ENCODE data around the gene WNT16. TPM values are rescaled to one million over a fixed set of nuclear protein-coding genes. Genes with fewer than 3 reads are reported as not detected.

Gene WNT16
- total and polyA plus RNA-seq, 4 experiments from 2014 or later, result not detected

DNA sequence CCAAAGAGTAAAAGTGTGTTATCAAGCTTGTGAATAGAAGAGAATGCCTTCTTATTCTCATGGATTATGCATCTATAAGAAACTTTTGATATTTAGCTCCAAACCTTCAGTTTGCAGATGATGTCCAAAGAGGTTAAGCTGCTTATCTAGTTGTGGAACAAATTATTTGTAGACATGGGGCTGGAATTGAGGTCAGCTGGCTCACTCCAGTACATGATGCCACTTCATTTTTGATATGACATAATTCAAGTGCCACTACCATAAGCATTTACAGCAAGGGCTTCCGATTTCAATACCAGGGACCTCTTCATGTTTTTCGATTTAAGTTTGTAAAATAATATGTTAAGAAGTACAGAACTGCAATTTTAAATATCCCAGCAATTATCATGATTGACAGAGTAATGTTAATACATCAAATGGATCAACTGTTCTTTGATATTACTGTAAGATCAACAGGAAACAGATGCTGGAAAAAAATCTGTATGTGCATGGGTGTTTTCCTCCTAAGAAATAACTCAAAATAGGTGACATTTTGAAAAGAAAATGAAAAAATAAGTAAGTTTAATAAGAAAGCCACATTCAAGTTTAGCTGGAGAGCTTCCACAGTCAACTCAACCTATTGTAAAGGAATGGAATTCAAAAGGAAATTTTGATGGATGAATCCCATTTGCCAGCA lies 54.6 kb downstream of the WNT16 start:
- Histone ChIP-seq H3K4me1 (ENCODE audit: insufficient read depth, low read length) (peaks cover 38% of the 10 kb centered on the region), H3K27ac (ENCODE audit: low read depth, low read length) (no peak overlapping the region), H3K4me3 (ENCODE audit: low read length in 2 of 2) (no peak overlapping the region), H3K36me3 (ENCODE audit: insufficient read depth, low read length) (no peaks in the 10 kb centered on the region), H3K27me3 (ENCODE audit: insufficient read depth, low read length) (no peaks in the 10 kb centered on the region), H3K9me3 (ENCODE audit: control insufficient read depth in 1 of 2, low read length in 2 of 2) (no peaks in the 10 kb centered on the region)
- Mint-ChIP-seq H3K9me3 (no peaks in the 10 kb centered on the region), H3K27me3 (no peaks in the 10 kb centered on the region), H3K27ac (peak overlapping the region in 2 of 7 donors; percentile 22 to 25), H3K36me3 (peaks cover 6 to 16% of the 10 kb centered on the region in 2 donors), H3K4me1 (peaks cover 29 to 46% (median 44%) of the 10 kb centered on the region in 4 donors), H3K4me3 (peak overlapping the region in 2 of 8 donors; percentile 8 to 14)
- POLR2A ChIA-PET (ENCODE audit: partially characterized antibody), result interaction anchor here (1.6 kb wide), 1 partner anchor 148 kb away, joined by 3 read pairs; no protein-coding TSS in a partner anchor
- intact Hi-C loops (cut with micrococcal nuclease), result no loop called here
- CTCF ChIA-PET (ENCODE audit: partially characterized antibody), result interaction anchor here (0.7 to 6.8 kb wide), 4 partner anchors 11 to 55 kb away, joined by 3 to 78 read pairs (median 18); partner anchors contain the start of gene FAM3C
- DNase-seq, result no peak

DNA sequence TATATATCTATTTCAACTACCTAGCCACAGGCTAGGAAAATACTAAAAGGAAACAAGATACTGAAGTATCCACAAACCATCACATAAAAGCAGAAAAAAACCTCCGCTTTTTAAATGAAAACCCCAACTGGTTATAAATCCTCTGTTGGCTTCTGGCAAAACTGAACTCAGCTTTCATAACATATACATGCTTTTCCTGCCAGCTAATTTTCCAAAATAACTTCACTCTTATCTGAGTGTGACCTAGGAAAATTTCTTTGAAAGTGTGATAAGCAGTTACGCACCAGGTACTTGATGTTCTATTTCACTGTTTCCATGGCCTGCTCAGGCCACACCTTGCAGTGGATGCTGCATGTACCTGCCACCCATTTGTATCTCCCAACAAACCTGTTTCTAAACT lies 55.5 kb downstream of the WNT16 start:
- Histone ChIP-seq H3K4me1 (ENCODE audit: insufficient read depth, low read length) (peaks cover 38% of the 10 kb centered on the region), H3K27me3 (ENCODE audit: insufficient read depth, low read length) (no peaks in the 10 kb centered on the region), H3K36me3 (ENCODE audit: insufficient read depth, low read length) (no peaks in the 10 kb centered on the region), H3K27ac (ENCODE audit: low read depth, low read length) (no peak overlapping the region), H3K4me3 (ENCODE audit: low read length in 2 of 2) (no peak overlapping the region), H3K9me3 (ENCODE audit: control insufficient read depth in 1 of 2, low read length in 2 of 2) (no peaks in the 10 kb centered on the region)
- peaks cover 35 to 54% (median 50%) of the 10 kb centered on the region in 4 donors for H3K4me1 Mint-ChIP-seq
- DNase-seq, result no peak
- no peaks in the 10 kb centered on the region for H3K9me3 Mint-ChIP-seq
- CTCF ChIA-PET (ENCODE audit: partially characterized antibody), result interaction anchor here (0.7 to 6.8 kb wide), 2 partner anchors 12 to 54 kb away, joined by 3 to 78 read pairs; partner anchors contain the start of gene FAM3C
- H3K27me3 Mint-ChIP-seq, result no peaks in the 10 kb centered on the region
- H3K4me3 Mint-ChIP-seq, result peak overlapping the region in 4 of 8 donors; percentile 13 to 56 (median 20)
- intact Hi-C loops (cut with micrococcal nuclease), result no loop called here
- peak overlapping the region in 1 of 7 donors; percentile 25 for H3K27ac Mint-ChIP-seq
- POLR2A ChIA-PET (ENCODE audit: partially characterized antibody), result interaction anchor here (1.6 kb wide), 1 partner anchor 147 kb away, joined by 3 read pairs; no protein-coding TSS in a partner anchor
- H3K36me3 Mint-ChIP-seq, result peaks cover 6 to 15% of the 10 kb centered on the region in 2 donors

DNA sequence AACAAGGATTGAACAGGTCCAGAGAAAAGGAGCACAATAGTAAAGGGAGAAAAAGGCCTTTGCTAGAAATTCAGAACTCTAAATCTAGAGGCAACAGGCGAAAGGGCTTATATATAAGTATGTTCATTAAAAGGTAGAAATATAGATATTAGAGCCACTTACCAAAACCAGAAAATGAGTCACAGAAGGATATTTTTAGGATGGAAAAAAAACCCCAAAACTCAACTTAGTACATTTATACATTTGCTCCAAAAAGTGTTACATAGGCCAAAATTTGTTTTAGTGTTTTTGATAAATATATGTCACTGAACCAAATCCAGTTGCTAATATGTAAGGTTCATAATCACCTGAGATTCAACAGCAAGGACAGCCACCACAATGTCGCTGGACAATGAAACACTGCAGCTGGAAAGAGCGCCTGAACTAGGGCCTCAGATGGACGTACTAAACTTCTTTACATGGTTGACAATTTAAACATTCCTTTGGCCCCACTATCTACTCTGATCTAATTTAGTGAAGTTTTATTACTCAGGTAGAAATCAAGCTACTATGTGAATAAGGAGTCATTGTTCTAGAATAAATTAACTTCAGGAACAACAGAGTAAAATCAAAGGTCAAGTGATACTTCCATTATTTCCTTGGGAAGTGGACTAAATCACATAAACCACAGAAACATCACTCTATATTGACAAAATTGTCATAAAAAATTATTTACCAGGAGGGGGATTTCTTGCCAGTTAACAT lies 56.4 kb downstream of the WNT16 start:
- peaks cover 6 to 7% of the 10 kb centered on the region in 2 donors for H3K36me3 Mint-ChIP-seq
- no peak overlapping the region for H3K4me3 Mint-ChIP-seq
- POLR2A ChIA-PET (ENCODE audit: partially characterized antibody), result no interaction called here
- no peak for DNase-seq
- CTCF ChIA-PET (ENCODE audit: partially characterized antibody), result interaction anchor here (4.8 to 6.8 kb wide), 2 partner anchors 11 to 18 kb away, joined by 23 to 78 read pairs; partner anchors contain the start of gene FAM3C
- no peaks in the 10 kb centered on the region for H3K9me3 ChIP-seq (ENCODE audit: control insufficient read depth in 1 of 2, low read length in 2 of 2)
- no peaks in the 10 kb centered on the region for H3K9me3 Mint-ChIP-seq
- peaks cover 45 to 63% (median 60%) of the 10 kb centered on the region in 4 donors for H3K4me1 Mint-ChIP-seq
- no peaks in the 10 kb centered on the region for H3K36me3 ChIP-seq (ENCODE audit: insufficient read depth, low read length)
- peaks cover 47% of the 10 kb centered on the region for H3K4me1 ChIP-seq (ENCODE audit: insufficient read depth, low read length)
- peak overlapping the region in 2 of 7 donors; percentile 33 to 53 for H3K27ac Mint-ChIP-seq
- intact Hi-C loops (cut with micrococcal nuclease), result no loop called here
- H3K27me3 ChIP-seq (ENCODE audit: insufficient read depth, low read length), result no peaks in the 10 kb centered on the region
- H3K27me3 Mint-ChIP-seq, result no peaks in the 10 kb centered on the region
- no peak overlapping the region for H3K27ac ChIP-seq (ENCODE audit: low read depth, low read length)
- H3K4me3 ChIP-seq (ENCODE audit: low read length in 2 of 2), result no peak overlapping the region

DNA sequence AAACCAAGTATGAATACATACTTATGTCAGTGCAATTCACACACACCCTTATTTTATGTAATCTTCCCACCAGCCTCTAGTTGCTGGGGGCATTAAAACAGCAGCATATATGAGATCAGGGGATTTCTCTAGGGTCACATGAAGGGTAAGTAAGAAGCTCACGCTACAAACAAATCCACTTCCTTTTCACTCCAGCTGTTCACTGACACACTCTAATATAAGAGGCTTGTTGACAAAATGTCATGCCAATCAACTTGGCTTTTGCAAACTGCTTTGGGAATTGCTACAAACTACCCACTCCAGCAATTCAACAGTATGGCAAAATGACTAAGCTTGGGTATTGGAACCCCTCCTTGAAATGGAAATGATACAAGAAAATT lies 57.0 kb downstream of the WNT16 start:
- H3K9me3 Mint-ChIP-seq, result no peaks in the 10 kb centered on the region
- Histone ChIP-seq H3K9me3 (ENCODE audit: control insufficient read depth in 1 of 2, low read length in 2 of 2) (no peaks in the 10 kb centered on the region), H3K27me3 (ENCODE audit: insufficient read depth, low read length) (no peaks in the 10 kb centered on the region), H3K27ac (ENCODE audit: low read depth, low read length) (no peak overlapping the region), H3K36me3 (ENCODE audit: insufficient read depth, low read length) (no peaks in the 10 kb centered on the region), H3K4me1 (ENCODE audit: insufficient read depth, low read length) (peaks cover 50% of the 10 kb centered on the region), H3K4me3 (ENCODE audit: low read length in 2 of 2) (no peak overlapping the region)
- intact Hi-C loops (cut with micrococcal nuclease), result no loop called here
- peak; percentile 7 to 47 (median 18) for DNase-seq
- peak overlapping the region in 2 of 8 donors; percentile 21 to 43 for H3K4me3 Mint-ChIP-seq
- H3K4me1 Mint-ChIP-seq, result peaks cover 50 to 67% (median 64%) of the 10 kb centered on the region in 4 donors
- peaks cover 4 to 6% of the 10 kb centered on the region in 2 donors for H3K36me3 Mint-ChIP-seq
- no peaks in the 10 kb centered on the region for H3K27me3 Mint-ChIP-seq
- peak overlapping the region in 3 of 7 donors; percentile 4 to 53 (median 33) for H3K27ac Mint-ChIP-seq
- CTCF ChIA-PET (ENCODE audit: partially characterized antibody), result interaction anchor here (4.8 to 6.8 kb wide), 2 partner anchors 11 to 19 kb away, joined by 23 to 78 read pairs; partner anchors contain the start of gene FAM3C
- POLR2A ChIA-PET (ENCODE audit: partially characterized antibody), result no interaction called here

DNA sequence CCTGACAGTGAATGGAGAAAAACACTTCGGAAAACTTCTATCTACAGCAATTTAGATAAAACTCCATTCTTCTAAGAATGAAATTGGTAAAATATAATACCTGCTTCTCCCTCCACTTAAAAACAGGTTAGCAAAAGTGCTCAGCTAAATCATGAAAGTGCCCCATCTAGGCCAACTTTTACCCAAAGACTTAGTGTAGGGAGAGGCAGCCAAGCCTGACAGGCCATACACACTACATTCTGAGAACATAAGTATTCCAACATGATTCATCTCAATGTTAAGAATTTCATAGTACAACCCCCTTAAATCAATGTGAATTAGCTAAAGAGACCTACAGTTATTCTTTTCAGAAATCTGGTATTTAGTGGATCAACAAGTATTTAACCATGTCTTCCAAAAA lies 60.1 kb downstream of the WNT16 start:
- POLR2A ChIA-PET (ENCODE audit: partially characterized antibody), result no interaction called here
- CTCF ChIA-PET (ENCODE audit: partially characterized antibody), result interaction anchor here (0.9 to 4.8 kb wide), 3 partner anchors 9 to 49 kb away, joined by 3 to 23 read pairs (median 9); no protein-coding TSS in a partner anchor

DNA sequence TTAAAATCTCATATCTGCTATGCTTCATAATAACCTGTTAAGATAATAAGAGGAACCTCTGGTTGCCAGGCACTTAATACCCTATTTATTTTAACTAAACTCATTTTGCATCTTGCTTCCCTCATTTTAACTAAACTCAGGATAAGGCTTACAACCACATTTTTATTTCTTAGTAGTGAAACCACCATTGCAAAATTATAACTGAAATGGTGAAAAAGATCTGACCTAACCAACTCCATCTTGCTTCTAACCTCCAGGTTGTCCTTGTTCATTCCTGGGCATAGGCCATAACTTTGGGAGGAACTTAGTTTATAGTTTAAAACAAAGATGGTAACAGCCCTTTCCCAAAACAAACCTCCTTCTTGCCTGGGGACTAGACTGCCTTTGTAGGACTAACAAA lies 61.3 kb downstream of the WNT16 start:
- intact Hi-C loops (cut with micrococcal nuclease), result loop anchor here (10.0 kb wide), 1 partner anchor 405 kb away; the partner anchor contains the start of gene CPED1
- Histone ChIP-seq H3K4me3 (ENCODE audit: low read length in 2 of 2) (no peak overlapping the region), H3K4me1 (ENCODE audit: insufficient read depth, low read length) (peaks cover 37% of the 10 kb centered on the region), H3K27ac (ENCODE audit: low read depth, low read length) (no peak overlapping the region), H3K9me3 (ENCODE audit: control insufficient read depth in 1 of 2, low read length in 2 of 2) (no peaks in the 10 kb centered on the region), H3K27me3 (ENCODE audit: insufficient read depth, low read length) (no peaks in the 10 kb centered on the region), H3K36me3 (ENCODE audit: insufficient read depth, low read length) (no peaks in the 10 kb centered on the region)
- Mint-ChIP-seq H3K36me3 (peaks cover 3% of the 10 kb centered on the region in 2 donors), H3K4me3 (no peak overlapping the region), H3K27ac (peak overlapping the region in 2 of 7 donors; percentile 27 to 43), H3K27me3 (no peaks in the 10 kb centered on the region), H3K9me3 (peaks cover 0 to 2% (median 0%) of the 10 kb centered on the region in 8 donors), H3K4me1 (peaks cover 50 to 82% (median 61%) of the 10 kb centered on the region in 4 donors)
- POLR2A ChIA-PET (ENCODE audit: partially characterized antibody), result no interaction called here
- DNase-seq, result no peak
- CTCF ChIA-PET (ENCODE audit: partially characterized antibody), result interaction anchor here (4.8 kb wide), 1 partner anchor 23 kb away, joined by 23 read pairs; no protein-coding TSS in a partner anchor

More for the DNA sequence above, 60.1 kb downstream of the WNT16 start:
- Mint-ChIP-seq H3K4me3 (peak overlapping the region in 2 of 8 donors; percentile 4 to 5), H3K4me1 (peaks cover 56 to 83% (median 66%) of the 10 kb centered on the region in 4 donors), H3K27ac (peak overlapping the region in 3 of 7 donors; percentile 10 to 33 (median 30)), H3K9me3 (peaks cover 0 to 2% (median 0%) of the 10 kb centered on the region in 8 donors), H3K36me3 (peaks cover 2 to 3% of the 10 kb centered on the region in 2 donors), H3K27me3 (no peaks in the 10 kb centered on the region)
- intact Hi-C loops (cut with micrococcal nuclease), result no loop called here
- H3K36me3 ChIP-seq (ENCODE audit: insufficient read depth, low read length), result no peaks in the 10 kb centered on the region
- H3K27ac ChIP-seq (ENCODE audit: low read depth, low read length), result no peak overlapping the region
- peaks cover 39% of the 10 kb centered on the region for H3K4me1 ChIP-seq (ENCODE audit: insufficient read depth, low read length)
- no peaks in the 10 kb centered on the region for H3K9me3 ChIP-seq (ENCODE audit: control insufficient read depth in 1 of 2, low read length in 2 of 2)
- no peak for DNase-seq
- H3K4me3 ChIP-seq (ENCODE audit: low read length in 2 of 2), result no peak overlapping the region
- no peaks in the 10 kb centered on the region for H3K27me3 ChIP-seq (ENCODE audit: insufficient read depth, low read length)

All from CD4-positive, alpha-beta memory T cell (primary cell).